ENCODE measurements around the gene SEMA3E. TPM values are rescaled to one million over a fixed set of nuclear protein-coding genes. Genes with fewer than 3 reads are reported as not detected.

Gene SEMA3E
- total RNA-seq, 1 experiment from 2014 or later, result 2.5 TPM

DNA sequence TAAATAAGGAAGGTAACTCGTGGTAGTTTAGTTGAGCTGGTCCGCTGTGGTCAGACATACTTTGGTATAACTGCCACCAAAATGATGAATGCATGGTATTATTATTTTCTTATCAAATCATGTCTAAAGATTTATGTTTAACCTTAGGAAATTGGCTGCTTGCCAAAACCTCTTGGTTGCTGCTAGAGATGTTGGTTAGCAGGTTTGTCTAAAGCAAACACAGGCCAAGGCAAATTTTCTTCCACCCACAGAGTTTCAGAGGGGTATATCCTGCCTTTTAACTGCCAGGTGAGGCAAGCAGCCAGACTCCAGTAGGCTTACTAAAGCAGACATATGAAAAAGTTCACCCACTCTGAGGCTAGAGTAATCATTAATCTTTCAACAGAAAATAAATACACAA, 101.4 kb downstream of the SEMA3E start:
- POLR2A ChIA-PET, result no interaction called here
- no peaks in the 10 kb centered on the region for H3K27me3 Mint-ChIP-seq (ENCODE audit: low read depth)
- H3K4me3 Mint-ChIP-seq, result no peak overlapping the region
- H3K27ac Mint-ChIP-seq, result no peak overlapping the region
- TF ChIP-seq CBFB (CRISPR knock-in tag; IDR thresholded peaks at IDR 0.05; ENCODE audit: low read depth) (no peak), SP1 (CRISPR knock-in tag; conservative IDR thresholded peaks at IDR 0.05) (no peak), ZNF263 (CRISPR knock-in tag; IDR thresholded peaks at IDR 0.05; ENCODE audit: low read depth) (no peak), ZBTB21 (CRISPR knock-in tag; IDR thresholded peaks at IDR 0.05; ENCODE audit: borderline replicate concordance) (no peak), CREM (CRISPR knock-in tag; IDR thresholded peaks at IDR 0.05) (no peak), RELA (CRISPR knock-in tag; IDR thresholded peaks at IDR 0.05; ENCODE audit: borderline replicate concordance) (no peak), ATF1 (CRISPR knock-in tag; IDR thresholded peaks at IDR 0.05) (no peak), ZNF317 (CRISPR knock-in tag; IDR thresholded peaks at IDR 0.05; ENCODE audit: borderline replicate concordance, low read depth) (no peak), SMAD3 (CRISPR knock-in tag; IDR thresholded peaks at IDR 0.05; ENCODE audit: borderline replicate concordance) (no peak), TCF7 (CRISPR knock-in tag; IDR thresholded peaks at IDR 0.05; ENCODE audit: low read depth) (no peak), ZNF138 (CRISPR knock-in tag; conservative IDR thresholded peaks at IDR 0.05) (no peak), FOXP1 (CRISPR knock-in tag; IDR thresholded peaks at IDR 0.05; ENCODE audit: borderline replicate concordance) (no peak), ZNF281 (CRISPR knock-in tag; IDR thresholded peaks at IDR 0.05) (no peak)
- TF ChIP-seq, protein P1, sequence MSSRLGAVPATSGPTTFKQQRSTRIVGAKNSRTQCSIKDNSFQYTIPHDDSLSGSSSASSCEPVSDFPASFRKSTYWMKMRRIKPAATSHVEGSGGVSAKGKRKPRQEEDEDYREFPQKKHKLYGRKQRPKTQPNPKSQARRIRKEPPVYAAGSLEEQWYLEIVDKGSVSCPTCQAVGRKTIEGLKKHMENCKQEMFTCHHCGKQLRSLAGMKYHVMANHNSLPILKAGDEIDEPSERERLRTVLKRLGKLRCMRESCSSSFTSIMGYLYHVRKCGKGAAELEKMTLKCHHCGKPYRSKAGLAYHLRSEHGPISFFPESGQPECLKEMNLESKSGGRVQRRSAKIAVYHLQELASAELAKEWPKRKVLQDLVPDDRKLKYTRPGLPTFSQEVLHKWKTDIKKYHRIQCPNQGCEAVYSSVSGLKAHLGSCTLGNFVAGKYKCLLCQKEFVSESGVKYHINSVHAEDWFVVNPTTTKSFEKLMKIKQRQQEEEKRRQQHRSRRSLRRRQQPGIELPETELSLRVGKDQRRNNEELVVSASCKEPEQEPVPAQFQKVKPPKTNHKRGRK (CRISPR knock-in tag; IDR thresholded peaks at IDR 0.05; ENCODE audit: borderline replicate concordance), result no peak
- TF ChIP-seq, protein P2, sequence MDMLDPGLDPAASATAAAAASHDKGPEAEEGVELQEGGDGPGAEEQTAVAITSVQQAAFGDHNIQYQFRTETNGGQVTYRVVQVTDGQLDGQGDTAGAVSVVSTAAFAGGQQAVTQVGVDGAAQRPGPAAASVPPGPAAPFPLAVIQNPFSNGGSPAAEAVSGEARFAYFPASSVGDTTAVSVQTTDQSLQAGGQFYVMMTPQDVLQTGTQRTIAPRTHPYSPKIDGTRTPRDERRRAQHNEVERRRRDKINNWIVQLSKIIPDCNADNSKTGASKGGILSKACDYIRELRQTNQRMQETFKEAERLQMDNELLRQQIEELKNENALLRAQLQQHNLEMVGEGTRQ (CRISPR knock-in tag; IDR thresholded peaks at IDR 0.05), result no peak
- ATAC-seq, result no peak
- H3K4me1 Mint-ChIP-seq, result no peaks in the 10 kb centered on the region
- CTCF ChIA-PET, result no interaction called here
- DNase-seq (ENCODE audit: low spot score), result no peak
- H3K9me3 Mint-ChIP-seq, result peaks cover 10% of the 10 kb centered on the region
- no peaks in the 10 kb centered on the region for H3K36me3 Mint-ChIP-seq

- no peak overlapping the region for H3K4me3 Mint-ChIP-seq
- 0 out of 2 replicates have a peak, but pooled peaks cover 3% of the 10 kb centered on the region for H3K9me3 Mint-ChIP-seq
- H3K27me3 Mint-ChIP-seq (ENCODE audit: low read depth), result no peaks in the 10 kb centered on the region
- no peak overlapping the region for H3K27ac Mint-ChIP-seq
- DNase-seq (ENCODE audit: low spot score), result no peak
- POLR2A ChIA-PET, result no interaction called here
- CTCF ChIA-PET, result no interaction called here
- H3K4me1 Mint-ChIP-seq, result no peaks in the 10 kb centered on the region
- H3K36me3 Mint-ChIP-seq, result no peaks in the 10 kb centered on the region
- ATAC-seq, result no peak
- no peak for TF ChIP-seq ZNF396 (CRISPR knock-in tag; IDR thresholded peaks at IDR 0.05; ENCODE audit: borderline replicate concordance)
- TF ChIP-seq TEAD1 (CRISPR knock-in tag; IDR thresholded peaks at IDR 0.05), result no peak
- TF ChIP-seq NFATC4 (CRISPR knock-in tag; IDR thresholded peaks at IDR 0.05), result no peak
- TF ChIP-seq, protein P3, sequence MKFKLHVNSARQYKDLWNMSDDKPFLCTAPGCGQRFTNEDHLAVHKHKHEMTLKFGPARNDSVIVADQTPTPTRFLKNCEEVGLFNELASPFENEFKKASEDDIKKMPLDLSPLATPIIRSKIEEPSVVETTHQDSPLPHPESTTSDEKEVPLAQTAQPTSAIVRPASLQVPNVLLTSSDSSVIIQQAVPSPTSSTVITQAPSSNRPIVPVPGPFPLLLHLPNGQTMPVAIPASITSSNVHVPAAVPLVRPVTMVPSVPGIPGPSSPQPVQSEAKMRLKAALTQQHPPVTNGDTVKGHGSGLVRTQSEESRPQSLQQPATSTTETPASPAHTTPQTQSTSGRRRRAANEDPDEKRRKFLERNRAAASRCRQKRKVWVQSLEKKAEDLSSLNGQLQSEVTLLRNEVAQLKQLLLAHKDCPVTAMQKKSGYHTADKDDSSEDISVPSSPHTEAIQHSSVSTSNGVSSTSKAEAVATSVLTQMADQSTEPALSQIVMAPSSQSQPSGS (CRISPR knock-in tag; IDR thresholded peaks at IDR 0.05; ENCODE audit: borderline replicate concordance, low read depth), result no peak
- TF ChIP-seq MYBL2 (CRISPR knock-in tag; IDR thresholded peaks at IDR 0.05), result no peak
- no peak for TF ChIP-seq NR1H2 (CRISPR knock-in tag; IDR thresholded peaks at IDR 0.05)
- TF ChIP-seq ATF1 (CRISPR knock-in tag; IDR thresholded peaks at IDR 0.05), result no peak
- TF ChIP-seq, protein P4, sequence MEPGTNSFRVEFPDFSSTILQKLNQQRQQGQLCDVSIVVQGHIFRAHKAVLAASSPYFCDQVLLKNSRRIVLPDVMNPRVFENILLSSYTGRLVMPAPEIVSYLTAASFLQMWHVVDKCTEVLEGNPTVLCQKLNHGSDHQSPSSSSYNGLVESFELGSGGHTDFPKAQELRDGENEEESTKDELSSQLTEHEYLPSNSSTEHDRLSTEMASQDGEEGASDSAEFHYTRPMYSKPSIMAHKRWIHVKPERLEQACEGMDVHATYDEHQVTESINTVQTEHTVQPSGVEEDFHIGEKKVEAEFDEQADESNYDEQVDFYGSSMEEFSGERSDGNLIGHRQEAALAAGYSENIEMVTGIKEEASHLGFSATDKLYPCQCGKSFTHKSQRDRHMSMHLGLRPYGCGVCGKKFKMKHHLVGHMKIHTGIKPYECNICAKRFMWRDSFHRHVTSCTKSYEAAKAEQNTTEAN (CRISPR knock-in tag; IDR thresholded peaks at IDR 0.05), result no peak
- no peak for TF ChIP-seq NR2C2 (CRISPR knock-in tag; IDR thresholded peaks at IDR 0.05)
- TF ChIP-seq CDX4 (CRISPR knock-in tag; IDR thresholded peaks at IDR 0.05; ENCODE audit: borderline replicate concordance), result no peak
- TF ChIP-seq JUN (CRISPR knock-in tag; IDR thresholded peaks at IDR 0.05), result no peak
- TF ChIP-seq TEAD4 (CRISPR knock-in tag; IDR thresholded peaks at IDR 0.05), result no peak
- TF ChIP-seq ZNF121 (CRISPR knock-in tag; IDR thresholded peaks at IDR 0.05), result no peak
These were observed 102.4 kb downstream of the SEMA3E start for GRCh38 chr7:83546586-83546985.
